SK-N-SH (cell line): ENCODE results near the gene UBN1. TPM values are rescaled to one million over a fixed set of nuclear protein-coding genes. Genes with fewer than 3 reads are reported as not detected.

Source experiments
- CTCF ChIA-PET: fragments of 300-600, 350-600 bp; formaldehyde crosslinking; extraction: SDS; loops from one replicate; lab custom pipeline; 2021; lab: Yijun Ruan, JAX
- POLR2A ChIA-PET: fragments of 350-600 bp; sonication (Branson Sonifier 250); formaldehyde crosslinking; extraction: SDS; loops from one replicate; lab custom pipeline; 2020; ENCODE audit warnings: antibody characterized with exemption, inconsistent platforms; lab: Yijun Ruan, JAX
- DNase-seq: peaks from one replicate; pipeline ENCODE4 v3.0.0; 2012
- H2AFZ ChIP-seq: fragments of 200-600 bp; sonication (generic); 2 replicates; pipeline ENCODE4 v1.8.1; 2016; ENCODE audit warnings: antibody characterized with exemption, mild to moderate bottlenecking, low read depth
- H3F3A ChIP-seq: fragments of 200-600 bp; sonication (generic); replicated peaks from 2 replicates; pipeline ENCODE3; 2016; ENCODE audit warnings: antibody characterized with exemption, mild to moderate bottlenecking; ENCODE audit not compliant: insufficient read depth
- H3K27ac ChIP-seq, 2 experiments: fragments of 200-500 bp in 1 of 2; fragments of 200-600 bp in 1 of 2; sonication (Bioruptor generic) in 1 of 2; sonication (generic), shearing (Covaris generic) in 1 of 2; 2 replicates each; pipeline versions ENCODE4 v1.5.1 to v1.6.1; 2014 to 2016; ENCODE audit warnings: low read depth in 2 of 2, inconsistent platforms in 1 of 2, low read length in 1 of 2, mild to moderate bottlenecking in 1 of 2, mixed read lengths in 1 of 2
- H3K27me3 ChIP-seq: fragments of 200-600 bp; sonication (generic), shearing (Covaris generic); 2 replicates; pipeline ENCODE4 v1.6.1; 2016; ENCODE audit warnings: mixed run types; ENCODE audit not compliant: insufficient read depth
- H3K36me3 ChIP-seq, 2 experiments: fragments of 200-500 bp in 1 of 2; fragments of 200-600 bp in 1 of 2; sonication (Bioruptor generic) in 1 of 2; sonication (generic) in 1 of 2; replicated peaks in 1 of 2; 2 replicates each; pipeline versions ENCODE3 to v1.5.1; 2014 to 2016; ENCODE audit warnings: low read length in 1 of 2, mild to moderate bottlenecking in 1 of 2; ENCODE audit not compliant: insufficient read depth in 2 of 2, control insufficient read depth in 1 of 2
- H3K4me1 ChIP-seq, 2 experiments: fragments of 200-500 bp in 1 of 2; fragments of 200-600 bp in 1 of 2; sonication (Bioruptor generic) in 1 of 2; sonication (generic), shearing (Covaris generic) in 1 of 2; 2 replicates each; pipeline versions ENCODE4 v1.5.1 to v1.6.1; 2014 to 2016; ENCODE audit warnings: low read depth in 1 of 2, low read length in 1 of 2, mixed run types in 1 of 2; ENCODE audit not compliant: insufficient read depth in 2 of 2, control insufficient read depth in 1 of 2
- H3K4me2 ChIP-seq: fragments of 200-600 bp; sonication (generic), shearing (Covaris generic); 2 replicates; pipeline ENCODE4 v1.6.1; 2017; ENCODE audit warnings: mixed run types
- H3K4me3 ChIP-seq, 2 experiments: fragments of 200-500 bp in 1 of 2; fragments of 200-600 bp in 1 of 2; sonication (Bioruptor generic) in 1 of 2; sonication (generic), shearing (Covaris generic) in 1 of 2; 2 replicates each; pipeline versions ENCODE4 v1.5.1 to v1.8.1; 2014 to 2016; ENCODE audit warnings: low read depth in 2 of 2, inconsistent platforms in 1 of 2, low read length in 1 of 2, mild to moderate bottlenecking in 1 of 2, mixed read lengths in 1 of 2, moderate library complexity in 1 of 2
- H3K79me2 ChIP-seq: fragments of 200-600 bp; sonication (generic); 2 replicates; pipeline ENCODE4 v1.8.1; 2017; ENCODE audit warnings: mild to moderate bottlenecking; ENCODE audit not compliant: insufficient read depth
- H3K9ac ChIP-seq: fragments of 200-600 bp; sonication (generic); 2 replicates; pipeline ENCODE4 v1.6.1; 2017; ENCODE audit warnings: mixed run types
- H3K9me2 ChIP-seq: fragments of 200-600 bp; sonication (generic); 2 replicates; pipeline ENCODE4 v1.6.1; 2017; ENCODE audit warnings: mixed run types
- H3K9me3 ChIP-seq: fragments of 200-600 bp; sonication (generic); 2 replicates; pipeline ENCODE4 v1.6.1; 2017; ENCODE audit warnings: mixed run types, mild to moderate bottlenecking, moderate library complexity
- H4K20me1 ChIP-seq: fragments of 200-600 bp; sonication (generic); 2 replicates; pipeline ENCODE4 v1.6.1; 2017; ENCODE audit warnings: mild to moderate bottlenecking, mixed run types; ENCODE audit not compliant: insufficient read depth
- ELF1 ChIP-seq: IDR thresholded peaks from 2 replicates; pipeline ENCODE4 v1.4.0; 2012
- EZH2phosphoT487 ChIP-seq: fragments of 200-600 bp; sonication (generic); IDR thresholded peaks from 2 replicates; pipeline ENCODE4 v1.6.1; 2017; ENCODE audit warnings: low read depth, mixed run types, mild to moderate bottlenecking, antibody characterized with exemption, moderate library complexity, borderline replicate concordance
- FOSL2 ChIP-seq: IDR thresholded peaks from 2 replicates; pipeline ENCODE4 v1.4.0; 2012; ENCODE audit warnings: low read depth, mild to moderate bottlenecking, moderate library complexity, borderline replicate concordance
- MEF2A ChIP-seq: IDR thresholded peaks from 2 replicates; pipeline ENCODE4 v1.4.0; 2012; ENCODE audit warnings: low read depth, borderline replicate concordance
- NRF1 ChIP-seq: IDR thresholded peaks from 2 replicates; pipeline ENCODE4 v1.6.1; 2012; ENCODE audit warnings: low read depth, mild to moderate bottlenecking, low read length
- POLR2AphosphoS5 ChIP-seq: IDR thresholded peaks from 2 replicates; pipeline ENCODE4 v1.6.1; 2012; ENCODE audit warnings: low read depth, low read length
- RAD21 ChIP-seq: IDR thresholded peaks from 2 replicates; pipeline ENCODE4 v1.6.1; 2012; ENCODE audit warnings: mild to moderate bottlenecking, low read length
- RCOR1 ChIP-seq: fragments of 150-350 bp; IDR thresholded peaks from 2 replicates; pipeline ENCODE4 v1.6.1; 2017; ENCODE audit warnings: antibody characterized with exemption, low read length
- REST ChIP-seq: IDR thresholded peaks from 2 replicates; pipeline ENCODE4 v1.6.1; 2012; ENCODE audit warnings: mild to moderate bottlenecking, low read depth, low read length, moderate library complexity
- RFX5 ChIP-seq: IDR thresholded peaks from 2 replicates; pipeline ENCODE4 v1.6.1; 2012; ENCODE audit warnings: mild to moderate bottlenecking, improper control_type of control experiment, low read length
- RXRA ChIP-seq: IDR thresholded peaks from 2 replicates; pipeline ENCODE4 v1.4.0; 2012; ENCODE audit warnings: low read depth, mild to moderate bottlenecking, borderline replicate concordance
- SIN3A ChIP-seq: IDR thresholded peaks from 2 replicates; pipeline ENCODE4 v1.6.1; 2012; ENCODE audit warnings: low read depth, mild to moderate bottlenecking, low read length, moderate library complexity, borderline replicate concordance
- TAF1 ChIP-seq: IDR thresholded peaks from 2 replicates; pipeline ENCODE4 v1.6.1; 2012; ENCODE audit warnings: low read depth, mild to moderate bottlenecking, low read length, moderate library complexity, borderline replicate concordance
- TEAD4 ChIP-seq: IDR thresholded peaks from 2 replicates; pipeline ENCODE4 v1.4.0; 2012; ENCODE audit warnings: mild to moderate bottlenecking, borderline replicate concordance; ENCODE audit not compliant: insufficient read depth
- USF2 ChIP-seq: fragments of 150-350 bp; IDR thresholded peaks from 2 replicates; pipeline ENCODE4 v1.6.1; 2017; ENCODE audit warnings: antibody characterized with exemption, low read length, low read depth, borderline replicate concordance
- YY1 ChIP-seq: IDR thresholded peaks from 2 replicates; pipeline ENCODE4 v1.4.0; 2012; ENCODE audit warnings: low read depth, mild to moderate bottlenecking
- ZBTB33 ChIP-seq: IDR thresholded peaks from 2 replicates; pipeline ENCODE4 v1.4.0; 2012; ENCODE audit warnings: low read depth, borderline replicate concordance
- WGBS: methylation state at CpG from one replicate; pipeline ENCODE4 v1.1.6; 2017; ENCODE audit warnings: low lambda C conversion rate; 5-methylcytosine and 5-hydroxymethylcytosine counted together
- polyA plus RNA-seq, 3 experiments: library from polyadenylated mRNA; depleted of rRNA; stranded (reverse); fragments of >200 nt; gene quantifications; 2 replicates each; pipeline ENCODE4 v1.2.3, GENCODE V29; 2012
- TF ChIP-seq, protein P1 (sequence below): IDR thresholded peaks from 2 replicates; pipeline ENCODE4; 2012
- TF ChIP-seq, protein P2 (sequence below): IDR thresholded peaks from 2 replicates; pipeline ENCODE4 v1.4.0; 2012; ENCODE audit warnings: low read depth

Gene UBN1
- polyA plus RNA-seq, 1 of the 3 experiments (the other 2 are of a cell fraction), result 10.9 TPM

GRCh38 chr16:4814542-4815173 lies 32.6 kb upstream of the UBN1 start:
- Histone ChIP-seq H4K20me1 (no peaks in the 10 kb centered on the region), H3K4me1 (no peaks in the 10 kb centered on the region), H3K9ac (no peak overlapping the region), H3K4me2 (no peak overlapping the region), H3F3A (peaks cover 9% of the 10 kb centered on the region), H3K27me3 (no peaks in the 10 kb centered on the region), H3K4me3 (no peak overlapping the region), H3K27ac (no peak overlapping the region), H3K79me2 (no peaks in the 10 kb centered on the region), H2AFZ (no peak overlapping the region), H3K9me2 (no peaks in the 10 kb centered on the region), H3K9me3 (no peaks in the 10 kb centered on the region), H3K36me3 (peaks cover 31 to 43% of the 10 kb centered on the region in 2 experiments)
- 92% methylated on average over 15 of the region's 16 CpGs for WGBS
- ChIA-PET POLR2A (interaction anchor here (1.1 kb wide), 1 partner anchor 81 kb away, joined by 3 read pairs; the partner anchor contains the start of genes ANKS3 and DNAAF8), CTCF (interaction anchor here (0.7 kb wide), 1 partner anchor 75 kb away, joined by 3 read pairs; no protein-coding TSS in a partner anchor)
- no peak for TF ChIP-seq TAF1
- TF ChIP-seq NRF1, result no peak
- no peak for TF ChIP-seq ELF1
- TF ChIP-seq REST, result no peak
- TF ChIP-seq ZBTB33, result no peak
- TF ChIP-seq FOSL2, result no peak
- no peak for TF ChIP-seq RFX5
- TF ChIP-seq, protein P1, sequence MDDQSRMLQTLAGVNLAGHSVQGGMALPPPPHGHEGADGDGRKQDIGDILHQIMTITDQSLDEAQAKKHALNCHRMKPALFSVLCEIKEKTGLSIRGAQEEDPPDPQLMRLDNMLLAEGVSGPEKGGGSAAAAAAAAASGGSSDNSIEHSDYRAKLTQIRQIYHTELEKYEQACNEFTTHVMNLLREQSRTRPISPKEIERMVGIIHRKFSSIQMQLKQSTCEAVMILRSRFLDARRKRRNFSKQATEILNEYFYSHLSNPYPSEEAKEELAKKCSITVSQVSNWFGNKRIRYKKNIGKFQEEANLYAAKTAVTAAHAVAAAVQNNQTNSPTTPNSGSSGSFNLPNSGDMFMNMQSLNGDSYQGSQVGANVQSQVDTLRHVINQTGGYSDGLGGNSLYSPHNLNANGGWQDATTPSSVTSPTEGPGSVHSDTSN, result no peak
- DNase-seq, result no peak

DNA sequence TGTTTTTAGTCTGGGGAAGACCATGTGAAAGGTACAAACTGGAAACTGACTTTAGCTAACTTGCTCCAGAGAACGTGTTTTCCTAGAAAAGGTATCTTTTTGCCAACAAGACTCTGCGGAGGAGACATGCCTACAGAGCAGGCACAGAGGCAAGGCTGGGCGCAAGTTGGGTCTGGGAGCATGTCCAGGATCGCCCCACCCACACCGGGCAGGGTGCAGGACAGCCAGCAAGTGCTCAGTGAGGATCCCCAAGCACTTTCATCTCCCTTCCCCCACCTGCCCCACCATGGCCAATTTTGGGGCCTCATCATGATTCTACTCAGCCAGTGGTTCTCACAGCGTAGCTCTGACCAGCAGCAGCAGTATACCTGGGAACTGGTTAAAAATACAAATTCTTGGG lies 26.6 kb upstream of the UBN1 start:
- no peak for DNase-seq
- H3K27me3 ChIP-seq, result no peaks in the 10 kb centered on the region
- H4K20me1 ChIP-seq, result no peaks in the 10 kb centered on the region
- CTCF ChIA-PET, result interaction anchor here (1.4 kb wide), 1 partner anchor 126 kb away, joined by 3 read pairs; no protein-coding TSS in a partner anchor
- no peak overlapping the region for H3K9ac ChIP-seq
- H3K79me2 ChIP-seq, result no peaks in the 10 kb centered on the region
- no peak overlapping the region for H3K4me3 ChIP-seq
- H3K9me2 ChIP-seq, result no peaks in the 10 kb centered on the region
- H3K4me2 ChIP-seq, result no peak overlapping the region
- H3F3A ChIP-seq, result no peaks in the 10 kb centered on the region
- H3K36me3 ChIP-seq, result peaks cover 53 to 55% of the 10 kb centered on the region in 2 experiments
- no peaks in the 10 kb centered on the region for H3K9me3 ChIP-seq
- no peak overlapping the region for H3K27ac ChIP-seq
- POLR2A ChIA-PET, result no interaction called here
- H3K4me1 ChIP-seq, result no peaks in the 10 kb centered on the region
- H2AFZ ChIP-seq, result no peak overlapping the region
- 92% methylated on average over 3 of the region's 6 CpGs for WGBS
- TF ChIP-seq FOSL2, result no peak
- TF ChIP-seq RAD21, result no peak
- no peak for TF ChIP-seq TEAD4
- TF ChIP-seq RXRA, result no peak
- TF ChIP-seq YY1, result no peak
- no peak for TF ChIP-seq SIN3A
- TF ChIP-seq, protein P2, sequence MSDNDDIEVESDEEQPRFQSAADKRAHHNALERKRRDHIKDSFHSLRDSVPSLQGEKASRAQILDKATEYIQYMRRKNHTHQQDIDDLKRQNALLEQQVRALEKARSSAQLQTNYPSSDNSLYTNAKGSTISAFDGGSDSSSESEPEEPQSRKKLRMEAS, result no peak
- TF ChIP-seq RCOR1, result no peak
- no peak for TF ChIP-seq USF2
- no peak for TF ChIP-seq POLR2AphosphoS5
- no peak for TF ChIP-seq NRF1
- no peak for TF ChIP-seq TAF1
- TF ChIP-seq MEF2A, result no peak
- no peak for TF ChIP-seq EZH2phosphoT487
